Measurements from ENCODE around the gene RIMS4.

RIMS4 gene

GRCh38 chr20:44835116-44835515, 24.8 kb upstream of the RIMS4 start:
- no peaks in the 10 kb centered on the region for H3K9me3 ChIP-seq (ENCODE audit: insufficient read depth, low read length, severe bottlenecking)
- no peak for DNase-seq
- no peak for ATAC-seq (ENCODE audit: insufficient read depth, low read depth)
- H3K36me3 ChIP-seq (ENCODE audit: insufficient read depth, low read length): no peaks in the 10 kb centered on the region
- H2AFZ ChIP-seq (ENCODE audit: low read depth, low read length): no peak overlapping the region
- no peak overlapping the region for H3K4me2 ChIP-seq (ENCODE audit: insufficient read depth, low read length)
- TF ChIP-seq CTCF (IDR thresholded peaks at IDR 0.05; ENCODE audit: borderline replicate concordance, extremely low read depth, low read length, poor library complexity, severe bottlenecking): no peak
- H3K79me2 ChIP-seq (ENCODE audit: insufficient read depth, low read length): no peaks in the 10 kb centered on the region
- H3K27ac ChIP-seq (ENCODE audit: low read length): no peak overlapping the region
- no peak overlapping the region for H3K4me3 ChIP-seq (ENCODE audit: low read depth in 1 of 2, low read length in 2 of 2)
- no peaks in the 10 kb centered on the region for H4K20me1 ChIP-seq (ENCODE audit: insufficient read depth, low read length)
- peaks cover 25% of the 10 kb centered on the region for H3K27me3 ChIP-seq (ENCODE audit: insufficient read depth, low read length, poor library complexity)
- H3K9ac ChIP-seq (ENCODE audit: low read depth, low read length): no peak overlapping the region
- no peaks in the 10 kb centered on the region for H3K4me1 ChIP-seq (ENCODE audit: insufficient read depth, low read length)

- Histone ChIP-seq H3K27me3 (ENCODE audit: insufficient read depth, low read length, poor library complexity) (peaks cover 28% of the 10 kb centered on the region), H4K20me1 (ENCODE audit: insufficient read depth, low read length) (0 out of 2 replicates have a peak, but pooled peaks cover 3% of the 10 kb centered on the region), H3K36me3 (ENCODE audit: insufficient read depth, low read length) (no peaks in the 10 kb centered on the region), H3K9ac (ENCODE audit: low read depth, low read length) (no peak overlapping the region), H3K4me2 (ENCODE audit: insufficient read depth, low read length) (no peak overlapping the region), H2AFZ (ENCODE audit: low read depth, low read length) (no peak overlapping the region), H3K4me1 (ENCODE audit: insufficient read depth, low read length) (no peaks in the 10 kb centered on the region), H3K79me2 (ENCODE audit: insufficient read depth, low read length) (no peaks in the 10 kb centered on the region), H3K27ac (ENCODE audit: low read length) (no peak overlapping the region), H3K4me3 (ENCODE audit: low read depth in 1 of 2, low read length in 2 of 2) (no peak overlapping the region), H3K9me3 (ENCODE audit: insufficient read depth, low read length, severe bottlenecking) (no peaks in the 10 kb centered on the region)
- ATAC-seq (ENCODE audit: insufficient read depth, low read depth) (no peak), DNase-seq (no peak)
- TF ChIP-seq EZH2 (IDR thresholded peaks at IDR 0.05; ENCODE audit: borderline replicate concordance, low read depth, low read length, severe bottlenecking): no peak
- no peak for TF ChIP-seq CTCF (IDR thresholded peaks at IDR 0.05; ENCODE audit: borderline replicate concordance, extremely low read depth, low read length, poor library complexity, severe bottlenecking)
Observed at GRCh38 chr20:44834693-44835092, 24.3 kb upstream of the RIMS4 start.

GRCh38 chr20:44833437-44833836, 23.1 kb upstream of the RIMS4 start:
- H3K4me1 ChIP-seq (ENCODE audit: insufficient read depth, low read length): no peaks in the 10 kb centered on the region
- DNase-seq (no peak), ATAC-seq (ENCODE audit: insufficient read depth, low read depth) (no peak)
- H2AFZ ChIP-seq (ENCODE audit: low read depth, low read length): no peak overlapping the region
- 0 out of 2 replicates have a peak, but pooled peaks cover 3% of the 10 kb centered on the region for H4K20me1 ChIP-seq (ENCODE audit: insufficient read depth, low read length)
- TF ChIP-seq CTCF (IDR thresholded peaks at IDR 0.05; ENCODE audit: borderline replicate concordance, extremely low read depth, low read length, poor library complexity, severe bottlenecking) (no peak), EZH2 (IDR thresholded peaks at IDR 0.05; ENCODE audit: borderline replicate concordance, low read depth, low read length, severe bottlenecking) (no peak)
- no peak overlapping the region for H3K4me3 ChIP-seq (ENCODE audit: low read depth in 1 of 2, low read length in 2 of 2)
- no peaks in the 10 kb centered on the region for H3K9me3 ChIP-seq (ENCODE audit: insufficient read depth, low read length, severe bottlenecking)
- H3K36me3 ChIP-seq (ENCODE audit: insufficient read depth, low read length): no peaks in the 10 kb centered on the region
- peaks cover 30% of the 10 kb centered on the region for H3K27me3 ChIP-seq (ENCODE audit: insufficient read depth, low read length, poor library complexity)
- no peaks in the 10 kb centered on the region for H3K79me2 ChIP-seq (ENCODE audit: insufficient read depth, low read length)
- no peak overlapping the region for H3K27ac ChIP-seq (ENCODE audit: low read length)
- H3K9ac ChIP-seq (ENCODE audit: low read depth, low read length): no peak overlapping the region
- no peak overlapping the region for H3K4me2 ChIP-seq (ENCODE audit: insufficient read depth, low read length)

- Histone ChIP-seq H3K79me2 (ENCODE audit: insufficient read depth, low read length) (no peaks in the 10 kb centered on the region), H3K4me2 (ENCODE audit: insufficient read depth, low read length) (no peak overlapping the region), H2AFZ (ENCODE audit: low read depth, low read length) (no peak overlapping the region), H3K36me3 (ENCODE audit: insufficient read depth, low read length) (no peaks in the 10 kb centered on the region), H3K4me1 (ENCODE audit: insufficient read depth, low read length) (no peaks in the 10 kb centered on the region), H3K27me3 (ENCODE audit: insufficient read depth, low read length, poor library complexity) (peaks cover 30% of the 10 kb centered on the region), H3K4me3 (ENCODE audit: low read depth in 1 of 2, low read length in 2 of 2) (no peak overlapping the region), H3K9ac (ENCODE audit: low read depth, low read length) (no peak overlapping the region), H4K20me1 (ENCODE audit: insufficient read depth, low read length) (0 out of 2 replicates have a peak, but pooled peaks cover 3% of the 10 kb centered on the region), H3K9me3 (ENCODE audit: insufficient read depth, low read length, severe bottlenecking) (no peaks in the 10 kb centered on the region), H3K27ac (ENCODE audit: low read length) (no peak overlapping the region)
- ATAC-seq (ENCODE audit: insufficient read depth, low read depth) (no peak), DNase-seq (no peak)
- TF ChIP-seq CTCF (IDR thresholded peaks at IDR 0.05; ENCODE audit: borderline replicate concordance, extremely low read depth, low read length, poor library complexity, severe bottlenecking) (no peak), EZH2 (IDR thresholded peaks at IDR 0.05; ENCODE audit: borderline replicate concordance, low read depth, low read length, severe bottlenecking) (no peak)
Observed at GRCh38 chr20:44832724-44833123, 22.4 kb upstream of the RIMS4 start.

Data from DND-41 (cell line).